Smooth muscle cell (in vitro differentiated cells): Measurements from ENCODE around the gene SLC6A4. TPM values are rescaled to one million over a fixed set of nuclear protein-coding genes. Genes with fewer than 3 reads are reported as not detected.

ENCODE experiments used
- DNase-seq: peaks from one replicate; lab custom pipeline; 2025; ENCODE audit not compliant: unreplicated experiment; lab: John Stamatoyannopoulos, UW
- H2AFZ ChIP-seq: fragments of 200-600 bp; sonication (generic); 2 replicates; pipeline ENCODE4 v1.6.0; 2016; ENCODE audit warnings: antibody characterized with exemption, low read depth, mild to moderate bottlenecking
- H3F3A ChIP-seq: fragments of 200-600 bp; sonication (generic); 2 replicates; pipeline ENCODE4 v1.6.0; 2017; ENCODE audit warnings: antibody characterized with exemption, low read depth
- H3K27ac ChIP-seq: fragments of 200-600 bp; sonication (generic); 2 replicates; pipeline ENCODE4 v1.5.1; 2016; ENCODE audit warnings: low read depth, mild to moderate bottlenecking
- H3K27me3 ChIP-seq: fragments of 200-600 bp; sonication (generic); 2 replicates; pipeline ENCODE4 v1.6.1; 2016; ENCODE audit warnings: low read depth, mild to moderate bottlenecking
- H3K36me3 ChIP-seq: fragments of 200-600 bp; sonication (generic); 2 replicates; pipeline ENCODE4 v1.5.1; 2016; ENCODE audit warnings: low read depth
- H3K4me1 ChIP-seq: fragments of 200-600 bp; sonication (generic); 2 replicates; pipeline ENCODE4 v1.5.1; 2016; ENCODE audit warnings: low read depth
- H3K4me2 ChIP-seq: fragments of 200-600 bp; sonication (generic); 2 replicates; pipeline ENCODE4 v1.6.0; 2016; ENCODE audit warnings: mild to moderate bottlenecking
- H3K4me3 ChIP-seq: fragments of 200-600 bp; sonication (generic); 2 replicates; pipeline ENCODE4 v1.5.1; 2016; ENCODE audit warnings: mild to moderate bottlenecking
- H3K79me2 ChIP-seq: fragments of 200-600 bp; sonication (generic); 2 replicates; pipeline ENCODE4 v1.6.0; 2016; ENCODE audit warnings: low read depth, mild to moderate bottlenecking
- H3K9ac ChIP-seq: fragments of 200-600 bp; sonication (generic); 2 replicates; pipeline ENCODE4 v1.6.0; 2016; ENCODE audit warnings: low read depth
- H3K9me3 ChIP-seq: fragments of 200-600 bp; sonication (generic); replicated peaks from 2 replicates; pipeline ENCODE4 v1.5.1; 2016; ENCODE audit warnings: low read depth
- H4K20me1 ChIP-seq: fragments of 200-600 bp; sonication (generic); 2 replicates; pipeline ENCODE4 v1.6.0; 2016; ENCODE audit warnings: low read depth
- WGBS: methylation state at CpG from one replicate; pipeline ENCODE4 v1.1.7; 2016; ENCODE audit warnings: low lambda C conversion rate; 5-methylcytosine and 5-hydroxymethylcytosine counted together
- polyA plus RNA-seq: library from polyadenylated mRNA; unstranded; fragments of >200 nt; fragmentation: Nextera tagmentation; extraction: Ambion mirVana; gene quantifications from 2 replicates; pipeline ENCODE4 v1.2.1, GENCODE V29; 2016
- total RNA-seq: library from RNA; depleted of rRNA; stranded (reverse); fragments of >200 nt; gene quantifications from 2 replicates; pipeline ENCODE4 v1.2.3, GENCODE V29; 2014
- TF ChIP-seq, protein P1 (sequence below): fragments of 200-600 bp; sonication (generic); IDR thresholded peaks from 2 replicates; pipeline ENCODE4 v1.5.1; 2017; ENCODE audit warnings: borderline replicate concordance, mild to moderate bottlenecking, antibody characterized with exemption; ENCODE audit not compliant: insufficient read depth, poor library complexity, severe bottlenecking

Gene SLC6A4
- total and polyA plus RNA-seq, 2 experiments from 2014 or later = 0.11 to 0.49 TPM

- Histone ChIP-seq H3K79me2 (no peaks in the 10 kb centered on the region), H3K9me3 (no peaks in the 10 kb centered on the region), H3K36me3 (no peaks in the 10 kb centered on the region), H3K4me3 (no peak overlapping the region), H4K20me1 (no peaks in the 10 kb centered on the region), H3K27me3 (no peaks in the 10 kb centered on the region), H3K27ac (no peak overlapping the region), H3F3A (no peaks in the 10 kb centered on the region), H3K9ac (no peak overlapping the region), H3K4me2 (no peak overlapping the region), H2AFZ (no peak overlapping the region), H3K4me1 (no peaks in the 10 kb centered on the region)
- 76% methylated on average over 7 of the region's 7 CpGs for WGBS
- DNase-seq = no peak
- TF ChIP-seq, protein P1, sequence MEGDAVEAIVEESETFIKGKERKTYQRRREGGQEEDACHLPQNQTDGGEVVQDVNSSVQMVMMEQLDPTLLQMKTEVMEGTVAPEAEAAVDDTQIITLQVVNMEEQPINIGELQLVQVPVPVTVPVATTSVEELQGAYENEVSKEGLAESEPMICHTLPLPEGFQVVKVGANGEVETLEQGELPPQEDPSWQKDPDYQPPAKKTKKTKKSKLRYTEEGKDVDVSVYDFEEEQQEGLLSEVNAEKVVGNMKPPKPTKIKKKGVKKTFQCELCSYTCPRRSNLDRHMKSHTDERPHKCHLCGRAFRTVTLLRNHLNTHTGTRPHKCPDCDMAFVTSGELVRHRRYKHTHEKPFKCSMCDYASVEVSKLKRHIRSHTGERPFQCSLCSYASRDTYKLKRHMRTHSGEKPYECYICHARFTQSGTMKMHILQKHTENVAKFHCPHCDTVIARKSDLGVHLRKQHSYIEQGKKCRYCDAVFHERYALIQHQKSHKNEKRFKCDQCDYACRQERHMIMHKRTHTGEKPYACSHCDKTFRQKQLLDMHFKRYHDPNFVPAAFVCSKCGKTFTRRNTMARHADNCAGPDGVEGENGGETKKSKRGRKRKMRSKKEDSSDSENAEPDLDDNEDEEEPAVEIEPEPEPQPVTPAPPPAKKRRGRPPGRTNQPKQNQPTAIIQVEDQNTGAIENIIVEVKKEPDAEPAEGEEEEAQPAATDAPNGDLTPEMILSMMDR = no peak
Measured at GRCh38 chr17:30253312-30253711, 17.8 kb upstream of the SLC6A4 start.

- Histone ChIP-seq H3K79me2 (no peaks in the 10 kb centered on the region), H3K4me2 (no peak overlapping the region), H3K27ac (no peak overlapping the region), H3F3A (no peaks in the 10 kb centered on the region), H3K27me3 (no peaks in the 10 kb centered on the region), H3K9me3 (no peaks in the 10 kb centered on the region), H2AFZ (no peak overlapping the region), H4K20me1 (no peaks in the 10 kb centered on the region), H3K9ac (no peak overlapping the region), H3K36me3 (no peaks in the 10 kb centered on the region), H3K4me3 (no peak overlapping the region), H3K4me1 (no peaks in the 10 kb centered on the region)
- TF ChIP-seq, protein P1 = no peak
- no peak for DNase-seq
Measured at GRCh38 chr17:30251931-30252330, 16.4 kb upstream of the SLC6A4 start.

GRCh38 chr17:30249460-30249859 lies 14.0 kb upstream of the SLC6A4 start:
- Histone ChIP-seq H3F3A (no peaks in the 10 kb centered on the region), H2AFZ (no peak overlapping the region), H3K9ac (no peak overlapping the region), H3K79me2 (no peaks in the 10 kb centered on the region), H3K4me3 (no peak overlapping the region), H3K27me3 (no peaks in the 10 kb centered on the region), H3K4me2 (no peak overlapping the region), H4K20me1 (no peaks in the 10 kb centered on the region), H3K27ac (no peak overlapping the region), H3K9me3 (no peaks in the 10 kb centered on the region), H3K4me1 (no peaks in the 10 kb centered on the region), H3K36me3 (no peaks in the 10 kb centered on the region)
- no peak for DNase-seq
- WGBS = 94% methylated on average over 5 of the region's 5 CpGs
- TF ChIP-seq, protein P1 = no peak

GRCh38 chr17:30248786-30249185 lies 13.3 kb upstream of the SLC6A4 start:
- Histone ChIP-seq H3K79me2 (no peaks in the 10 kb centered on the region), H4K20me1 (no peaks in the 10 kb centered on the region), H3K4me3 (no peak overlapping the region), H3K4me1 (no peaks in the 10 kb centered on the region), H3K9me3 (no peaks in the 10 kb centered on the region), H3K4me2 (no peak overlapping the region), H3K9ac (no peak overlapping the region), H3K36me3 (no peaks in the 10 kb centered on the region), H2AFZ (no peak overlapping the region), H3F3A (no peaks in the 10 kb centered on the region), H3K27ac (no peak overlapping the region), H3K27me3 (no peaks in the 10 kb centered on the region)
- 94% methylated on average over 2 of the region's 2 CpGs for WGBS
- DNase-seq = no peak
- TF ChIP-seq, protein P1 = no peak
